BLaER1 treated with 17β-estradiol and CSF1 and Interleukin-3, amounts not matched to agents 10 nM and 100 nM (cell line): Measurements from ENCODE around the gene PBX1.

Experiments
- H3K27ac ChIP-seq, 11 experiments: shearing (Covaris generic); formaldehyde crosslinking; 2 replicates each; pipeline ENCODE4 v1.8.1; 2022
- H3K27me3 ChIP-seq, 11 experiments: shearing (Covaris generic); formaldehyde crosslinking; 2 replicates each; pipeline ENCODE4 v1.8.1; 2022
- H3K36me3 ChIP-seq, 11 experiments: shearing (Covaris generic); formaldehyde crosslinking; 2 replicates each; pipeline ENCODE4 v1.8.1; 2022
- H3K4me1 ChIP-seq, 10 experiments: shearing (Covaris generic); formaldehyde crosslinking; 2 replicates each; pipeline ENCODE4 v1.8.1; 2022
- H3K4me2 ChIP-seq, 11 experiments: shearing (Covaris generic); formaldehyde crosslinking; 2 replicates each; pipeline ENCODE4 v1.8.1; 2022
- H3K4me3 ChIP-seq, 10 experiments: shearing (Covaris generic); formaldehyde crosslinking; 2 replicates each; pipeline ENCODE4 v1.8.1; 2022
- H3K9ac ChIP-seq, 11 experiments: shearing (Covaris generic); formaldehyde crosslinking; 2 replicates each; pipeline ENCODE4 v1.8.1; 2022
- H3K9me3 ChIP-seq, 11 experiments: shearing (Covaris generic); formaldehyde crosslinking; replicated peaks in 1 of 11; 2 replicates each; pipeline ENCODE4 v1.8.1; 2022
- H4K20me1 ChIP-seq, 11 experiments: shearing (Covaris generic); formaldehyde crosslinking; 2 replicates each; pipeline ENCODE4 v1.8.1; 2022
- Cebpa-rat ChIP-seq, 11 experiments: shearing (Covaris generic); IDR thresholded peaks; 2 replicates each; pipeline ENCODE4 v1.8.1; 2022

PBX1 gene

GRCh38 chr1:164571333-164571732 lies 12.3 kb downstream of the PBX1 start:
- no peak overlapping the region for H3K9ac ChIP-seq
- no peaks in the 10 kb centered on the region for H4K20me1 ChIP-seq
- H3K4me3 ChIP-seq: no peak overlapping the region
- H3K4me2 ChIP-seq: no peak overlapping the region
- no peak overlapping the region for H3K27ac ChIP-seq
- H3K9me3 ChIP-seq: peaks cover 0 to 2% (median 0%) of the 10 kb centered on the region in 11 experiments; a peak in 3 of 22 replicates
- H3K36me3 ChIP-seq: no peaks in the 10 kb centered on the region
- no peaks in the 10 kb centered on the region for H3K27me3 ChIP-seq
- no peaks in the 10 kb centered on the region for H3K4me1 ChIP-seq
- no peak for TF ChIP-seq Cebpa-rat (IDR thresholded peaks at IDR 0.05)

- TF ChIP-seq Cebpa-rat (IDR thresholded peaks at IDR 0.05): no peak
Measured at GRCh38 chr1:164575356-164575886, 16.4 kb downstream of the PBX1 start.

GRCh38 chr1:164576291-164577271 lies 17.6 kb downstream of the PBX1 start:
- Histone ChIP-seq H3K36me3 (no peaks in the 10 kb centered on the region), H3K27ac (no peak overlapping the region), H4K20me1 (no peaks in the 10 kb centered on the region), H3K4me3 (no peak overlapping the region), H3K9me3 (peaks cover 0 to 6% (median 0%) of the 10 kb centered on the region in 11 experiments; a peak in 3 of 22 replicates), H3K4me2 (no peak overlapping the region), H3K9ac (no peak overlapping the region), H3K27me3 (no peaks in the 10 kb centered on the region), H3K4me1 (no peaks in the 10 kb centered on the region)
- TF ChIP-seq Cebpa-rat (IDR thresholded peaks at IDR 0.05): no peak

More at GRCh38 chr1:164575356-164575886, 16.4 kb downstream of the PBX1 start:
- Histone ChIP-seq H3K9me3 (peaks cover 0 to 6% (median 0%) of the 10 kb centered on the region in 11 experiments; a peak in 3 of 22 replicates), H3K4me1 (no peaks in the 10 kb centered on the region), H3K36me3 (no peaks in the 10 kb centered on the region), H3K4me2 (no peak overlapping the region), H4K20me1 (no peaks in the 10 kb centered on the region), H3K4me3 (no peak overlapping the region), H3K9ac (no peak overlapping the region), H3K27me3 (no peaks in the 10 kb centered on the region), H3K27ac (no peak overlapping the region)

DNA sequence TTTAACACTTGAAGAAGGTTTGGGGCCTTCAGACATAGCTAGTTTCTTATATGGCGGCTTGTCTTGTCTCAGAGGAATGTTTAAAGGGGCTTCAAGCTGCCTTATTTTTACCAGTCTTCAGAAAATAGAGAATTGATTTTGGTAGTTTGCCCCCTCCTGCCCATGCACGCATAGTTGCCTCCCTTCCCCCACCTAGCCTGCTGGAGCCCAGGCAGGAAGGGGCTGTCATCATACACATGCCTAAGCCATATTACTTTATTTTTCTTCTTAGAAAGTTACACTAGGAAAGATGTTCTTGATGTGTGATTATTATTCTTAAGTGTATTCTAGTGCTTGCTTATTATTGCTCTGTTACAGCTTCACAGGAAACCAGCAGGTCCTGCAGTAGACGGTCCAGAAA lies 18.3 kb downstream of the PBX1 start:
- Histone ChIP-seq H4K20me1 (no peaks in the 10 kb centered on the region), H3K9me3 (peaks cover 0 to 6% (median 0%) of the 10 kb centered on the region in 11 experiments; a peak in 3 of 22 replicates), H3K4me3 (no peak overlapping the region), H3K27me3 (no peaks in the 10 kb centered on the region), H3K4me2 (no peak overlapping the region), H3K9ac (no peak overlapping the region), H3K27ac (no peak overlapping the region), H3K36me3 (no peaks in the 10 kb centered on the region), H3K4me1 (no peaks in the 10 kb centered on the region)
- no peak for TF ChIP-seq Cebpa-rat (IDR thresholded peaks at IDR 0.05)

- Histone ChIP-seq H3K27ac (no peak overlapping the region), H3K9me3 (peaks cover 0 to 6% (median 0%) of the 10 kb centered on the region in 11 experiments; a peak in 3 of 22 replicates), H3K4me3 (no peak overlapping the region), H4K20me1 (no peaks in the 10 kb centered on the region), H3K36me3 (no peaks in the 10 kb centered on the region), H3K27me3 (no peaks in the 10 kb centered on the region), H3K4me1 (no peaks in the 10 kb centered on the region), H3K4me2 (no peak overlapping the region), H3K9ac (no peak overlapping the region)
- no peak for TF ChIP-seq Cebpa-rat (IDR thresholded peaks at IDR 0.05)
Measured at GRCh38 chr1:164578479-164579200, 19.7 kb downstream of the PBX1 start.

GRCh38 chr1:164579381-164579780 lies 20.4 kb downstream of the PBX1 start:
- H4K20me1 ChIP-seq: no peaks in the 10 kb centered on the region
- no peaks in the 10 kb centered on the region for H3K36me3 ChIP-seq
- H3K9ac ChIP-seq: no peak overlapping the region
- no peak overlapping the region for H3K4me2 ChIP-seq
- H3K4me1 ChIP-seq: no peaks in the 10 kb centered on the region
- peaks cover 0 to 6% (median 0%) of the 10 kb centered on the region in 11 experiments; a peak in 3 of 22 replicates for H3K9me3 ChIP-seq
- H3K4me3 ChIP-seq: no peak overlapping the region
- H3K27me3 ChIP-seq: no peaks in the 10 kb centered on the region
- no peak for TF ChIP-seq Cebpa-rat (IDR thresholded peaks at IDR 0.05)
- no peak overlapping the region for H3K27ac ChIP-seq

GRCh38 chr1:164581762-164582161 lies 22.8 kb downstream of the PBX1 start:
- Histone ChIP-seq H3K4me1 (no peaks in the 10 kb centered on the region), H3K9ac (no peak overlapping the region), H3K27me3 (no peaks in the 10 kb centered on the region), H3K36me3 (no peaks in the 10 kb centered on the region), H3K27ac (no peak overlapping the region), H3K4me2 (no peak overlapping the region), H4K20me1 (no peaks in the 10 kb centered on the region), H3K4me3 (no peak overlapping the region), H3K9me3 (peaks cover 0 to under 1% (median 0%) of the 10 kb centered on the region in 11 experiments; a peak in 1 of 22 replicates)
- TF ChIP-seq Cebpa-rat (IDR thresholded peaks at IDR 0.05): no peak

GRCh38 chr1:164583196-164583595 lies 24.2 kb downstream of the PBX1 start:
- Histone ChIP-seq H3K27ac (no peak overlapping the region), H3K4me2 (no peak overlapping the region), H3K4me1 (no peaks in the 10 kb centered on the region)

More at GRCh38 chr1:164583196-164583595, 24.2 kb downstream of the PBX1 start:
- no peaks in the 10 kb centered on the region for H4K20me1 ChIP-seq
- H3K9ac ChIP-seq: no peak overlapping the region
- TF ChIP-seq Cebpa-rat (IDR thresholded peaks at IDR 0.05): no peak
- no peaks in the 10 kb centered on the region for H3K27me3 ChIP-seq
- H3K4me3 ChIP-seq: no peak overlapping the region
- no peaks in the 10 kb centered on the region for H3K9me3 ChIP-seq
- H3K36me3 ChIP-seq: no peaks in the 10 kb centered on the region
